ENCODE measurements around the gene PPIL3.

GRCh38 chr2:200909958-200910357 is 21.1 kb upstream of the PPIL3 start:
- TF ChIP-seq CTCF (IDR thresholded peaks at IDR 0.05) (no peak), POLR2A (IDR thresholded peaks at IDR 0.05) (no peak)
